ENCODE measurements around the gene PLXNB2.
A peak's percentile ranks its signal among the peaks of the same experiment; 100 is the strongest.

PLXNB2 gene

GRCh38 chr22:50299785-50300619, 7.4 kb downstream of the PLXNB2 start:
- no peak for DNase-seq

- peak in 9 of 56 donors; percentile 15 to 66 (median 34) for DNase-seq
Observed at GRCh38 chr22:50298937-50299784, 8.3 kb downstream of the PLXNB2 start.

GRCh38 chr22:50298266-50298637, 9.2 kb downstream of the PLXNB2 start:
- DNase-seq = no peak

- no peak for DNase-seq
Observed at GRCh38 chr22:50297510-50298265, 9.8 kb downstream of the PLXNB2 start.

- DNase-seq = no peak
Observed at GRCh38 chr22:50296658-50297490, 10.6 kb downstream of the PLXNB2 start.

- DNase-seq = no peak
Observed at GRCh38 chr22:50294319-50294656, 13.2 kb downstream of the PLXNB2 start.

- peak in 12 of 56 donors; percentile 33 to 68 (median 53) for DNase-seq
Observed at GRCh38 chr22:50293441-50294318, 13.8 kb downstream of the PLXNB2 start.

- peak in 2 of 56 donors; percentile 32 to 40 for DNase-seq
Observed at GRCh38 chr22:50292643-50293440, 14.6 kb downstream of the PLXNB2 start.

GRCh38 chr22:50289942-50290630, 17.4 kb downstream of the PLXNB2 start:
- no peak for DNase-seq

GRCh38 chr22:50289151-50289941, 18.1 kb downstream of the PLXNB2 start:
- no peak for DNase-seq

GRCh38 chr22:50287731-50288130, 19.7 kb downstream of the PLXNB2 start:
- DNase-seq = no peak

GRCh38 chr22:50286701-50287318, 20.6 kb downstream of the PLXNB2 start:
- DNase-seq = no peak

GRCh38 chr22:50286275-50286674, 21.2 kb downstream of the PLXNB2 start:
- DNase-seq = no peak

GRCh38 chr22:50285568-50286229, 21.7 kb downstream of the PLXNB2 start:
- DNase-seq = no peak

- no peak for DNase-seq
Observed at GRCh38 chr22:50284479-50284878, 23.0 kb downstream of the PLXNB2 start.

- no peak for DNase-seq
Observed at GRCh38 chr22:50283821-50284220, 23.6 kb downstream of the PLXNB2 start.
